Neural progenitor cell (in vitro differentiated cells): ENCODE data around the gene NOVA2. TPM values are rescaled to one million over a fixed set of nuclear protein-coding genes. Genes with fewer than 3 reads are reported as not detected.

Source experiments
- DNase-seq: peaks from one replicate; pipeline ENCODE4 v3.0.0-alpha.2; 2016; ENCODE audit warnings: low spot score
- H2AFZ ChIP-seq: fragments of 200-600 bp; sonication (generic); replicated peaks from 2 replicates; pipeline ENCODE4 v1.6.1; 2016; ENCODE audit warnings: antibody characterized with exemption
- H3F3A ChIP-seq: fragments of 200-600 bp; sonication (generic); 2 replicates; pipeline ENCODE4 v1.6.1; 2016; ENCODE audit warnings: antibody characterized with exemption, low read depth
- H3K27ac ChIP-seq: fragments of 200-600 bp; sonication (generic); 2 replicates; pipeline ENCODE4 v1.5.1; 2016; ENCODE audit warnings: mild to moderate bottlenecking
- H3K27me3 ChIP-seq: fragments of 200-600 bp; sonication (generic); 2 replicates; pipeline ENCODE4 v1.6.1; 2016; ENCODE audit warnings: mild to moderate bottlenecking, moderate library complexity
- H3K36me3 ChIP-seq: fragments of 200-600 bp; sonication (generic); 2 replicates; pipeline ENCODE4 v1.5.1; 2016
- H3K4me1 ChIP-seq: fragments of 200-600 bp; sonication (generic); 2 replicates; pipeline ENCODE4 v1.6.1; 2016; ENCODE audit warnings: mixed run types
- H3K4me2 ChIP-seq: fragments of 200-600 bp; sonication (generic); 2 replicates; pipeline ENCODE4 v1.6.1; 2016
- H3K4me3 ChIP-seq: fragments of 200-600 bp; sonication (generic); 2 replicates; pipeline ENCODE4 v1.5.1; 2016
- H3K79me2 ChIP-seq: fragments of 200-600 bp; sonication (generic); 2 replicates; pipeline ENCODE4 v1.6.1; 2016; ENCODE audit warnings: low read depth
- H3K9ac ChIP-seq: fragments of 200-600 bp; sonication (generic); 2 replicates; pipeline ENCODE4 v1.6.1; 2016
- H3K9me3 ChIP-seq: fragments of 200-600 bp; sonication (generic); 2 replicates; pipeline ENCODE4 v1.5.1; 2016; ENCODE audit warnings: low read depth
- H4K20me1 ChIP-seq: fragments of 200-600 bp; sonication (generic); 2 replicates; pipeline ENCODE4 v1.6.1; 2016; ENCODE audit warnings: low read depth
- H3K27ac Mint-ChIP-seq: 3 replicates; pipeline ENCODE4 v1.8.0; 2021; ENCODE audit warnings: mixed read lengths
- H3K27me3 Mint-ChIP-seq: 2 replicates; pipeline ENCODE4 v1.8.0; 2022; ENCODE audit warnings: low read depth, mild to moderate bottlenecking, inconsistent platforms, moderate library complexity, mixed read lengths; ENCODE audit not compliant: insufficient read depth
- H3K36me3 Mint-ChIP-seq: 3 replicates; pipeline ENCODE4 v1.8.0; 2021; ENCODE audit warnings: mixed read lengths
- H3K4me1 Mint-ChIP-seq: 3 replicates; pipeline ENCODE4 v1.8.0; 2021; ENCODE audit warnings: mixed read lengths
- H3K4me3 Mint-ChIP-seq: 3 replicates; pipeline ENCODE4 v1.8.0; 2021; ENCODE audit warnings: mild to moderate bottlenecking, moderate library complexity, mixed read lengths
- H3K9me3 Mint-ChIP-seq: 3 replicates; pipeline ENCODE4 v1.8.0; 2020; ENCODE audit warnings: mixed read lengths
- EZH2 ChIP-seq: fragments of 200-600 bp; sonication (generic); IDR thresholded peaks from 2 replicates; pipeline ENCODE4 v1.6.1; 2017; ENCODE audit warnings: antibody characterized with exemption, mild to moderate bottlenecking, moderate library complexity
- EZH2phosphoT487 ChIP-seq: fragments of 200-600 bp; sonication (generic); IDR thresholded peaks from 2 replicates; pipeline ENCODE4 v1.6.1; 2017; ENCODE audit warnings: antibody characterized with exemption
- total RNA-seq: library from RNA; depleted of rRNA; stranded (reverse); fragments of >200 nt; gene quantifications from 2 replicates; pipeline ENCODE4 v1.2.3, GENCODE V29; 2015; ENCODE audit warnings: low replicate concordance
- TF ChIP-seq, protein P1 (sequence below): fragments of 200-600 bp; sonication (generic); IDR thresholded peaks from 2 replicates; pipeline ENCODE4 v1.5.1; 2017; ENCODE audit warnings: antibody characterized with exemption, mild to moderate bottlenecking

Gene NOVA2
- total RNA-seq, 1 donor from 2014 or later, result 3.9 TPM

DNA sequence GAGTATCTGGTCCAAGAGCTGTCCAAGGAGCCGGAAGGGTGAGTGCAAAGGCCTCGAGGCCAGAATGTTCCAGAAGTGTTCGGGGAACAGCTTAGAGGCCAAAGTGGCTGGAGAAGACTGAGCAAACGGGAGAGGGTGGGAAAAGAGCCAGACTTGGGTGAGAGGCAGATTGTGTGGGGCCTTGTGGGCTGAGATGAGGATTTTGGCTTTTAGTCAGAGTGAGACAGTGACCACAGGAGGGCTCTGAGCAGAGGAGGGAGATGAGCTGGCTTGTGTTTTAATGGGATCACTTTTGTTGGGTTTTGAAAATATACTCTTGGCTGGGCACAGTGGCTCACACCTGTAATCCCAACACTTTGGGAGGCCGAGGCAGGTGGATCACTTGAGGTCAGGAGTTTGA is 64.7 kb downstream of the NOVA2 start:
- H3K4me1 ChIP-seq, result no peaks in the 10 kb centered on the region
- TF ChIP-seq EZH2, result no peak
- TF ChIP-seq, protein P1, sequence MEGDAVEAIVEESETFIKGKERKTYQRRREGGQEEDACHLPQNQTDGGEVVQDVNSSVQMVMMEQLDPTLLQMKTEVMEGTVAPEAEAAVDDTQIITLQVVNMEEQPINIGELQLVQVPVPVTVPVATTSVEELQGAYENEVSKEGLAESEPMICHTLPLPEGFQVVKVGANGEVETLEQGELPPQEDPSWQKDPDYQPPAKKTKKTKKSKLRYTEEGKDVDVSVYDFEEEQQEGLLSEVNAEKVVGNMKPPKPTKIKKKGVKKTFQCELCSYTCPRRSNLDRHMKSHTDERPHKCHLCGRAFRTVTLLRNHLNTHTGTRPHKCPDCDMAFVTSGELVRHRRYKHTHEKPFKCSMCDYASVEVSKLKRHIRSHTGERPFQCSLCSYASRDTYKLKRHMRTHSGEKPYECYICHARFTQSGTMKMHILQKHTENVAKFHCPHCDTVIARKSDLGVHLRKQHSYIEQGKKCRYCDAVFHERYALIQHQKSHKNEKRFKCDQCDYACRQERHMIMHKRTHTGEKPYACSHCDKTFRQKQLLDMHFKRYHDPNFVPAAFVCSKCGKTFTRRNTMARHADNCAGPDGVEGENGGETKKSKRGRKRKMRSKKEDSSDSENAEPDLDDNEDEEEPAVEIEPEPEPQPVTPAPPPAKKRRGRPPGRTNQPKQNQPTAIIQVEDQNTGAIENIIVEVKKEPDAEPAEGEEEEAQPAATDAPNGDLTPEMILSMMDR, result no peak
- no peak for TF ChIP-seq EZH2phosphoT487
- H3K9me3 ChIP-seq, result no peaks in the 10 kb centered on the region
- H3K27me3 ChIP-seq, result no peaks in the 10 kb centered on the region
- no peak overlapping the region for H3K4me3 ChIP-seq
- H3K4me3 Mint-ChIP-seq, result no peak overlapping the region
- H3K27me3 Mint-ChIP-seq, result peaks cover 6% of the 10 kb centered on the region
- no peaks in the 10 kb centered on the region for H3K79me2 ChIP-seq
- no peaks in the 10 kb centered on the region for H3F3A ChIP-seq
- H2AFZ ChIP-seq, result no peak overlapping the region
- H3K36me3 ChIP-seq, result no peaks in the 10 kb centered on the region
- H3K36me3 Mint-ChIP-seq, result no peaks in the 10 kb centered on the region
- DNase-seq, result no peak
- no peaks in the 10 kb centered on the region for H4K20me1 ChIP-seq
- no peak overlapping the region for H3K27ac Mint-ChIP-seq
- peaks cover 8% of the 10 kb centered on the region for H3K4me1 Mint-ChIP-seq
- H3K4me2 ChIP-seq, result no peak overlapping the region
- H3K9me3 Mint-ChIP-seq, result no peaks in the 10 kb centered on the region
- H3K9ac ChIP-seq, result no peak overlapping the region
- no peak overlapping the region for H3K27ac ChIP-seq

DNA sequence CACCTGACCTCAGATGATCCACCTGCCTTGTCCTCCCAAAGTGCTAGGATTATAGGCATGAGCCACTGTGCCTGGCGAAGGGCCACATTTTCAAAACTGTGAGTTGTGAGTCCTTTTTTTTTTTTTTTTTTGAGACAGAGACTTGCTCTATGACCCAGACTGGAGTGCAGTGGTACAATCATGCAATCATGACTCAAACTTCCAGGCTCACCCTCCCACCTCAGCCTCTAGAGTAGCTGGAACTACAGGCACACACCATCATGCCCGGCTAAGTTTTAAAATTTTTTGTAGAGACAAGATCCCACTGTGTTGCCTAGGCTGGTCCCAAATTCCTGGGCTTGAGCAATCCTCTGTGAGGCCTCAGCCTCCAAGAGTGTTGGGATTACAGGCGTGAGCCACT is 67.4 kb downstream of the NOVA2 start:
- H3K27ac Mint-ChIP-seq, result no peak overlapping the region
- no peak overlapping the region for H3K9ac ChIP-seq
- H3K36me3 ChIP-seq, result no peaks in the 10 kb centered on the region
- H3K27ac ChIP-seq, result no peak overlapping the region
- H3K9me3 ChIP-seq, result no peaks in the 10 kb centered on the region
- no peaks in the 10 kb centered on the region for H3K36me3 Mint-ChIP-seq
- H3K27me3 Mint-ChIP-seq, result peaks cover 3% of the 10 kb centered on the region
- TF ChIP-seq EZH2phosphoT487 (no peak), EZH2 (no peak)
- TF ChIP-seq, protein P1, result no peak
- peaks cover 11% of the 10 kb centered on the region for H3K27me3 ChIP-seq
- no peaks in the 10 kb centered on the region for H3K9me3 Mint-ChIP-seq
- no peak overlapping the region for H2AFZ ChIP-seq
- H4K20me1 ChIP-seq, result peaks cover 2% of the 10 kb centered on the region
- H3K4me3 Mint-ChIP-seq, result no peak overlapping the region
- DNase-seq, result no peak
- H3K4me1 ChIP-seq, result peaks cover 2% of the 10 kb centered on the region
- H3K4me1 Mint-ChIP-seq, result peaks cover 17% of the 10 kb centered on the region
- H3K4me3 ChIP-seq, result no peak overlapping the region
- no peak overlapping the region for H3K4me2 ChIP-seq
- H3F3A ChIP-seq, result peaks cover 14% of the 10 kb centered on the region
- H3K79me2 ChIP-seq, result no peaks in the 10 kb centered on the region

DNA sequence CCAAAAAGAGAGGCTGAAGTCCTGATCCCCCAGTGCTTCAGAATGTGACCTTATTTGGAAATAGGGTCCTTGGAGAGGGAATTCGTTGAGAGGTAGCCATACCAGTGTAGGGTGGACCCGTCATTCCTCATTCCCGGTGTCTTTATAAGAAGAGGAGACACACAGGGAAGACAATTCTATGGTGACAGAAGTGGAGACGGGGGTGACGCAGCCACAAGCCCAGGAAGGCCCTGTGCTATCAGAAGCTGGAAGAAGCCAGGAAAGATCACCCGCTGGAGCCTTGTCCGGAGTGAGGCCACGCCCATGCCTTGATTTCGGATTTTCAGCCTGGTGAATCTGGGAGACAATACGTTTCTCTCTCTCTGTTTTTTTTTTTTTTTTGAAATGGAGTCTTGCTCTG is 68.7 kb downstream of the NOVA2 start:
- no peak overlapping the region for H3K4me3 Mint-ChIP-seq
- Histone ChIP-seq H3K4me2 (no peak overlapping the region), H4K20me1 (peaks cover 14% of the 10 kb centered on the region), H3K9me3 (no peaks in the 10 kb centered on the region), H3F3A (peaks cover 25% of the 10 kb centered on the region), H3K9ac (no peak overlapping the region), H3K4me3 (no peak overlapping the region), H3K36me3 (no peaks in the 10 kb centered on the region), H3K27me3 (peaks cover 23% of the 10 kb centered on the region), H3K4me1 (peaks cover 6% of the 10 kb centered on the region), H3K79me2 (no peaks in the 10 kb centered on the region), H3K27ac (no peak overlapping the region), H2AFZ (no peak overlapping the region)
- no peak overlapping the region for H3K27ac Mint-ChIP-seq
- TF ChIP-seq, protein P1, result no peak
- no peak for TF ChIP-seq EZH2
- TF ChIP-seq EZH2phosphoT487, result no peak
- H3K27me3 Mint-ChIP-seq, result peaks cover 7% of the 10 kb centered on the region
- H3K4me1 Mint-ChIP-seq, result peaks cover 23% of the 10 kb centered on the region
- no peaks in the 10 kb centered on the region for H3K9me3 Mint-ChIP-seq
- H3K36me3 Mint-ChIP-seq, result peaks cover 8% of the 10 kb centered on the region
- DNase-seq, result no peak
